SU-DHL-6 (cell line): ENCODE data around the gene UEVLD.

Source experiments
- H2AFZ ChIP-seq: fragments of 200-600 bp; sonication (generic); 2 replicates; pipeline ENCODE4 v1.6.1; 2014; ENCODE audit warnings: low read depth, mild to moderate bottlenecking, moderate library complexity, mixed read lengths, antibody characterized with exemption, low read length; ENCODE audit not compliant: severe bottlenecking
- H3F3A ChIP-seq: fragments of 200-600 bp; shearing (Covaris generic); 2 replicates; pipeline ENCODE4 v1.6.0; 2016; ENCODE audit warnings: antibody characterized with exemption, mild to moderate bottlenecking; ENCODE audit not compliant: insufficient read depth
- H3K27ac ChIP-seq: fragments of 200-600 bp; sonication (generic); 2 replicates; pipeline ENCODE4 v1.5.1; 2016; ENCODE audit warnings: low read depth, mild to moderate bottlenecking, low read length, moderate library complexity, mixed read lengths
- H3K27me3 ChIP-seq: fragments of 200-600 bp; sonication (generic), shearing (Covaris generic); 2 replicates; pipeline ENCODE4 v1.6.0; 2014; ENCODE audit warnings: mild to moderate bottlenecking, low read length
- H3K36me3 ChIP-seq: fragments of 200-600 bp; sonication (generic); 2 replicates; pipeline ENCODE4 v1.6.1; 2014; ENCODE audit warnings: mild to moderate bottlenecking, low read length, mixed read lengths
- H3K4me2 ChIP-seq: fragments of 300-600, 200-600 bp; shearing (Covaris generic), sonication (generic); 2 replicates; pipeline ENCODE4 v1.6.0; 2014; ENCODE audit warnings: low read length, low read depth, mild to moderate bottlenecking; ENCODE audit not compliant: poor library complexity, severe bottlenecking
- H3K4me3 ChIP-seq: fragments of 200-600 bp; sonication (generic); 2 replicates; pipeline ENCODE4 v1.5.1; 2014; ENCODE audit warnings: antibody characterized with exemption, low read length, mild to moderate bottlenecking, mixed read lengths; ENCODE audit not compliant: insufficient read depth, poor library complexity, severe bottlenecking
- H3K79me2 ChIP-seq: fragments of 200-600 bp; sonication (generic); 2 replicates; pipeline ENCODE4 v1.6.1; 2014; ENCODE audit warnings: mild to moderate bottlenecking, low read length, moderate library complexity; ENCODE audit not compliant: insufficient read depth
- H3K9ac ChIP-seq: fragments of 200-600 bp; sonication (generic); 2 replicates; pipeline ENCODE4 v1.7.0; 2014; ENCODE audit warnings: mild to moderate bottlenecking, low read length
- H3K9me2 ChIP-seq: fragments of 200-600 bp; sonication (generic); replicated peaks from 2 replicates; pipeline ENCODE4 v1.6.1; 2014; ENCODE audit warnings: low read length; ENCODE audit not compliant: insufficient read depth
- H3K9me3 ChIP-seq: fragments of 200-600 bp; sonication (generic); 2 replicates; pipeline ENCODE4 v1.6.1; 2014; ENCODE audit warnings: low read length, mixed read lengths; ENCODE audit not compliant: insufficient read depth
- H4K20me1 ChIP-seq: fragments of 200-600 bp; sonication (generic); 2 replicates; pipeline ENCODE4 v1.6.1; 2014; ENCODE audit warnings: low read depth, mild to moderate bottlenecking, antibody characterized with exemption, low read length, moderate library complexity, mixed read lengths
- EZH2phosphoT487 ChIP-seq: fragments of 200-600 bp; sonication (generic), shearing (Covaris generic); conservative IDR thresholded peaks from 2 replicates; pipeline ENCODE4 v1.6.1; 2018; ENCODE audit warnings: mild to moderate bottlenecking, antibody characterized with exemption, low read length, moderate library complexity, mixed read lengths
- TF ChIP-seq, protein P1 (sequence below): fragments of 200-600 bp; sonication (generic); IDR thresholded peaks from one replicate; pipeline ENCODE4 v1.5.1; 2017; ENCODE audit warnings: antibody characterized with exemption, mild to moderate bottlenecking, low read length, moderate library complexity; ENCODE audit not compliant: insufficient read depth, poor library complexity, severe bottlenecking

Gene UEVLD

DNA sequence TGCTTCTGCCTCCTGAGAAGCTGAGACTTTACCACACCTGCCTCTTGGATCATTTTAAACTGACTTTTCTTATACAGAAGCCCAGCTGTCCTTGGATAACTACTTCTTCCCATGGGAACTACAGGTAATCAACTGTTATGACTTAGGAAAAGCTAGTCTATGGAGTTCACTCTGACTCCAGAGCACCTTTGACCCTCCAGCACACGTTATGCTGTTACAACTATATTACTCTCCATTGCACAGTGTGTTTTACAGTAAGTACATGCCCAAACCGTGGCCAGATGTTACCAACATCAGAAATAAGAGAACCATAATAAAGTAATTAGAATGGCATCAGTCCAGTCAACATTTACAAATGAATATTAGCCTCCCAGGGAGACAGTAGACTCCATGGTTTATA is 40.5 kb downstream of the UEVLD start:
- H3K27me3 ChIP-seq, result no peaks in the 10 kb centered on the region
- H4K20me1 ChIP-seq, result no peaks in the 10 kb centered on the region
- H2AFZ ChIP-seq, result no peak overlapping the region
- H3K9me3 ChIP-seq, result no peaks in the 10 kb centered on the region
- H3F3A ChIP-seq, result no peaks in the 10 kb centered on the region
- H3K36me3 ChIP-seq, result no peaks in the 10 kb centered on the region
- H3K4me2 ChIP-seq, result no peak overlapping the region
- no peak for TF ChIP-seq EZH2phosphoT487
- TF ChIP-seq, protein P1, sequence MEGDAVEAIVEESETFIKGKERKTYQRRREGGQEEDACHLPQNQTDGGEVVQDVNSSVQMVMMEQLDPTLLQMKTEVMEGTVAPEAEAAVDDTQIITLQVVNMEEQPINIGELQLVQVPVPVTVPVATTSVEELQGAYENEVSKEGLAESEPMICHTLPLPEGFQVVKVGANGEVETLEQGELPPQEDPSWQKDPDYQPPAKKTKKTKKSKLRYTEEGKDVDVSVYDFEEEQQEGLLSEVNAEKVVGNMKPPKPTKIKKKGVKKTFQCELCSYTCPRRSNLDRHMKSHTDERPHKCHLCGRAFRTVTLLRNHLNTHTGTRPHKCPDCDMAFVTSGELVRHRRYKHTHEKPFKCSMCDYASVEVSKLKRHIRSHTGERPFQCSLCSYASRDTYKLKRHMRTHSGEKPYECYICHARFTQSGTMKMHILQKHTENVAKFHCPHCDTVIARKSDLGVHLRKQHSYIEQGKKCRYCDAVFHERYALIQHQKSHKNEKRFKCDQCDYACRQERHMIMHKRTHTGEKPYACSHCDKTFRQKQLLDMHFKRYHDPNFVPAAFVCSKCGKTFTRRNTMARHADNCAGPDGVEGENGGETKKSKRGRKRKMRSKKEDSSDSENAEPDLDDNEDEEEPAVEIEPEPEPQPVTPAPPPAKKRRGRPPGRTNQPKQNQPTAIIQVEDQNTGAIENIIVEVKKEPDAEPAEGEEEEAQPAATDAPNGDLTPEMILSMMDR, result no peak
- H3K9me2 ChIP-seq, result no peaks in the 10 kb centered on the region
- no peak overlapping the region for H3K4me3 ChIP-seq
- H3K27ac ChIP-seq, result no peak overlapping the region
- no peaks in the 10 kb centered on the region for H3K79me2 ChIP-seq
- no peak overlapping the region for H3K9ac ChIP-seq

DNA sequence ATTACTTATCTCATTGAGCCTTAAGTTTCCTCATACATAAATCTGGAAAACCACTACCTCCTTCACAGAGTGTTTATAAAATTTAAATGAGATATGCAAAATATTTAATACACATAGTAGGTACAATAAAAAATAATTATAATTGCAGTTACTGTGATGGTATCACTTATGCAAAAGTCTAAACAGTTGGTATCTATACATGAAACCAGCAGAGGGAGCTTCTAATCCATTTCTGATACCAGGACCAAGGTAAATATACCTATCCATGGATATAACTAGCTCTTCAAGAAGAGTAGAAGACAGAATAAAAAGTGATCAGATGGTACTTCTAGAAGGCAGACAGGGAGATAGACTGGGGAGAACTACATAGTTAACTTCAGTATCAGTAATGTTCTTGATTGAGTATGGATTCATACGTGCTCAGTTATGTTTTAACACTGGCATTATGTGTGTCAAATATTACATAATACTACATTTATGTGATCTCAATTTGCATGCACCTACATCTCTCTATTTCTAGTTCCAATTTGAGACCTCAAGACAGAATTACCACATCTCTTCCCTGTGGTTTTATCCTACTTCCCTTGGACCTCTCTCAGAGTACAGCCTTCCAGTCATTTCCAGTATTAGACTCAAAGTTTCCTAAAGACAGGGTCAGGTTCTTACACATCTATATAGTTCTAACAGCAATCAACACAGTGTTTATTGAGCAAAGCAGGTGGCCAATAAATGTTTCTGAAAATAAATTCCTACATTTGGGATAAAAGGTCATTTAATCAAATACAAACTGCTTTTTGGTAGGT is 48.1 kb downstream of the UEVLD start:
- Histone ChIP-seq H3K9ac (no peak overlapping the region), H3K4me3 (no peak overlapping the region), H4K20me1 (no peaks in the 10 kb centered on the region), H3F3A (no peaks in the 10 kb centered on the region), H3K4me2 (no peak overlapping the region), H3K36me3 (no peaks in the 10 kb centered on the region), H3K9me2 (no peaks in the 10 kb centered on the region), H3K27me3 (no peaks in the 10 kb centered on the region), H3K9me3 (no peaks in the 10 kb centered on the region), H3K79me2 (no peaks in the 10 kb centered on the region), H2AFZ (no peak overlapping the region), H3K27ac (no peak overlapping the region)
- TF ChIP-seq EZH2phosphoT487, result no peak
- TF ChIP-seq, protein P1, result peak; percentile 58

DNA sequence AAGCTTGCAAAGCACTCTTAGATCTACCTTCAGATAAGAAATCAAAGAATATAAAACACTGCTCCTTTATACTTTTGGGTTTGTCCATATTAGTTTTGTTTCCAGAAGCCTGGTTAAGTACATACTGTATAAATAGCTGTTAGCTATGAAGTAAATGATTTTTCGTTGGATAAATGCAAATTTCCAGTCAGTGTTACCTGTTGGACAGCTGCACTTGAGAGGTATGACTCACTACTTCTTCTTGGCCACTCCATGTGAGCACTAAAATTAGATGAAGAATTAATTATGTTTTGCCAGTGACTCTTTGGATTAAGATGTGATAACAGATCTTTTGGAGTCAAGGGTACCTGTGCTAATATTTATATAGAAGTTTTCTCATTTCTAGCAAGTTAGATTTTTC is 52.3 kb downstream of the UEVLD start:
- no peak for TF ChIP-seq EZH2phosphoT487
- TF ChIP-seq, protein P1, result no peak
- no peak overlapping the region for H3K4me2 ChIP-seq

More for the DNA sequence above, 52.3 kb downstream of the UEVLD start:
- Histone ChIP-seq H3K79me2 (no peaks in the 10 kb centered on the region), H2AFZ (no peak overlapping the region), H3K9me2 (no peaks in the 10 kb centered on the region), H3K9ac (no peak overlapping the region), H3F3A (0 out of 2 replicates have a peak, but pooled peaks cover 2% of the 10 kb centered on the region), H3K4me3 (no peak overlapping the region), H4K20me1 (no peaks in the 10 kb centered on the region), H3K27me3 (no peaks in the 10 kb centered on the region), H3K27ac (no peak overlapping the region), H3K9me3 (no peaks in the 10 kb centered on the region), H3K36me3 (no peaks in the 10 kb centered on the region)
